Osteoblast (primary cell): ENCODE measurements around the gene GSAP. TPM values are rescaled to one million over a fixed set of nuclear protein-coding genes. Genes with fewer than 3 reads are reported as not detected.

Experiments
- DNase-seq: peaks from one replicate; pipeline ENCODE4 v3.0.0; 2011; ENCODE audit warnings: low spot score, mixed read lengths; ENCODE audit not compliant: insufficient read length; ENCODE audit errors: missing footprints
- H2AFZ ChIP-seq: 2 replicates; pipeline ENCODE4 v1.6.0; 2011; ENCODE audit warnings: mild to moderate bottlenecking, low read length
- H3K27ac ChIP-seq: 2 replicates; pipeline ENCODE4 v1.5.1; 2011; ENCODE audit warnings: mild to moderate bottlenecking, low read depth, low read length, moderate library complexity
- H3K27me3 ChIP-seq: 2 replicates; pipeline ENCODE4 v1.6.0; 2012; ENCODE audit warnings: mild to moderate bottlenecking, control low read depth, inconsistent platforms, low read length, moderate library complexity; ENCODE audit not compliant: insufficient read depth
- H3K36me3 ChIP-seq: 2 replicates; pipeline ENCODE4 v1.5.1; 2011; ENCODE audit warnings: mild to moderate bottlenecking, low read length, control low read depth, moderate library complexity; ENCODE audit not compliant: insufficient read depth
- H3K4me1 ChIP-seq: 2 replicates; pipeline ENCODE4 v1.5.1; 2011; ENCODE audit warnings: mild to moderate bottlenecking, low read length, control low read depth, moderate library complexity; ENCODE audit not compliant: insufficient read depth
- H3K4me2 ChIP-seq: 2 replicates; pipeline ENCODE4 v1.6.0; 2011; ENCODE audit warnings: mild to moderate bottlenecking, low read length; ENCODE audit not compliant: insufficient read depth
- H3K4me3 ChIP-seq: fragments of 200-600 bp; sonication (generic); 3 replicates; pipeline ENCODE4 v1.5.1; 2012; ENCODE audit warnings: mild to moderate bottlenecking, low read length, inconsistent platforms; ENCODE audit not compliant: insufficient read depth
- H3K79me2 ChIP-seq: 2 replicates; pipeline ENCODE4 v1.6.0; 2012; ENCODE audit warnings: mild to moderate bottlenecking, low read length, control low read depth, inconsistent platforms; ENCODE audit not compliant: insufficient read depth
- H3K9me3 ChIP-seq: 2 replicates; pipeline ENCODE4 v1.5.1; 2011; ENCODE audit warnings: low read depth, low read length, control low read depth
- H4K20me1 ChIP-seq: 2 replicates; pipeline ENCODE4 v1.6.0; 2012; ENCODE audit warnings: mild to moderate bottlenecking, low read length, control low read depth; ENCODE audit not compliant: insufficient read depth
- total RNA-seq: library from RNA; depleted of rRNA; stranded (reverse); fragments of >200 nt; gene quantifications from 2 replicates; pipeline ENCODE4 v1.2.3, GENCODE V29; 2012
- TF ChIP-seq, protein P1 (sequence below): IDR thresholded peaks from 2 replicates; pipeline ENCODE4 v1.5.1; 2011; ENCODE audit warnings: mild to moderate bottlenecking, low read depth, low read length, moderate library complexity; ENCODE audit errors: extremely low read depth

GSAP gene
- total RNA-seq, 1 donor = 13.0 TPM

DNA sequence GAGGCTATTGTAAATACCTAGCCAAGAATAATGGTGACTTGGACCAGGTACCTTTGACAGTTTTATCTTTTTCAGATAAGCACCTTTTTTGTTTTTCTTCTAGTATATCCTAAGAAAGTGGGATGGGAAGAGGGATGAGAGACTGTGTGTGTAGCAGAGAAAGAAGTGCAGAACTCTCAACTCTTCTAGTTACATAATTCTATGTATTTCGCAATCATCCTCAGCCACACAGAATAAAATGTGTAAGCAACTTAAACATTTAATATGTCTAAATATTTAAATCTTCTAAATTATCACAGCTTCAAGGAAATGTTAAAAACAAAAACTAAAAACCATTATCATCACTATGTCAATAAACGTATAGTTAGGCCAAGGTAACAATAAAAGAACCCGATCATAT lies 42.6 kb upstream of the GSAP start:
- H4K20me1 ChIP-seq = no peaks in the 10 kb centered on the region
- TF ChIP-seq, protein P1, sequence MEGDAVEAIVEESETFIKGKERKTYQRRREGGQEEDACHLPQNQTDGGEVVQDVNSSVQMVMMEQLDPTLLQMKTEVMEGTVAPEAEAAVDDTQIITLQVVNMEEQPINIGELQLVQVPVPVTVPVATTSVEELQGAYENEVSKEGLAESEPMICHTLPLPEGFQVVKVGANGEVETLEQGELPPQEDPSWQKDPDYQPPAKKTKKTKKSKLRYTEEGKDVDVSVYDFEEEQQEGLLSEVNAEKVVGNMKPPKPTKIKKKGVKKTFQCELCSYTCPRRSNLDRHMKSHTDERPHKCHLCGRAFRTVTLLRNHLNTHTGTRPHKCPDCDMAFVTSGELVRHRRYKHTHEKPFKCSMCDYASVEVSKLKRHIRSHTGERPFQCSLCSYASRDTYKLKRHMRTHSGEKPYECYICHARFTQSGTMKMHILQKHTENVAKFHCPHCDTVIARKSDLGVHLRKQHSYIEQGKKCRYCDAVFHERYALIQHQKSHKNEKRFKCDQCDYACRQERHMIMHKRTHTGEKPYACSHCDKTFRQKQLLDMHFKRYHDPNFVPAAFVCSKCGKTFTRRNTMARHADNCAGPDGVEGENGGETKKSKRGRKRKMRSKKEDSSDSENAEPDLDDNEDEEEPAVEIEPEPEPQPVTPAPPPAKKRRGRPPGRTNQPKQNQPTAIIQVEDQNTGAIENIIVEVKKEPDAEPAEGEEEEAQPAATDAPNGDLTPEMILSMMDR = no peak
- H3K27me3 ChIP-seq = no peaks in the 10 kb centered on the region
- no peak overlapping the region for H3K4me2 ChIP-seq
- no peak overlapping the region for H3K27ac ChIP-seq
- peaks cover 24% of the 10 kb centered on the region for H3K4me1 ChIP-seq
- H3K9me3 ChIP-seq = no peaks in the 10 kb centered on the region
- H3K4me3 ChIP-seq = no peak overlapping the region
- no peaks in the 10 kb centered on the region for H3K79me2 ChIP-seq
- no peak for DNase-seq
- no peaks in the 10 kb centered on the region for H3K36me3 ChIP-seq
- no peak overlapping the region for H2AFZ ChIP-seq

DNA sequence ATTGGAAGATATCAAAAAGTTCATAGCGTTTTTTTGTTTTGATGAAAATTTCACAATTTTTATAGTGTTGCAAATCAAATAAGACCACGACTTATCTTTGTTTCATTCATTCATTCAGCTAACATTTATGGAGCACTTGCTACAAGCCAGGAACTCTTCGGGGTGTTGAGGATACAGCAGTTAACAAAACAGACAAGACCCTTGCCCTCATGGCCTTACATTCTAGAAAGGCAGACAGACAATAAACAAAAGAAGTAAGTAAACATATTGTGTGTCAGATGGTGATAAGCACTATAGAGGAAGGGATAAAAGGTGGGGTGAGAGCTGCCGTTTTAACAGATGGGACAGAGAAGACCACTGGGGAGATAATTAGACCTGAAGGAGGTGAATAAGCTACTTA lies 41.6 kb upstream of the GSAP start:
- peaks cover 32% of the 10 kb centered on the region for H3K4me1 ChIP-seq
- H3K27me3 ChIP-seq = no peaks in the 10 kb centered on the region
- H3K27ac ChIP-seq = no peak overlapping the region
- no peaks in the 10 kb centered on the region for H3K36me3 ChIP-seq
- no peaks in the 10 kb centered on the region for H4K20me1 ChIP-seq
- TF ChIP-seq, protein P1 = no peak
- H3K79me2 ChIP-seq = no peaks in the 10 kb centered on the region
- H3K4me2 ChIP-seq = no peak overlapping the region
- DNase-seq = no peak
- H2AFZ ChIP-seq = no peak overlapping the region
- no peaks in the 10 kb centered on the region for H3K9me3 ChIP-seq
- no peak overlapping the region for H3K4me3 ChIP-seq

DNA sequence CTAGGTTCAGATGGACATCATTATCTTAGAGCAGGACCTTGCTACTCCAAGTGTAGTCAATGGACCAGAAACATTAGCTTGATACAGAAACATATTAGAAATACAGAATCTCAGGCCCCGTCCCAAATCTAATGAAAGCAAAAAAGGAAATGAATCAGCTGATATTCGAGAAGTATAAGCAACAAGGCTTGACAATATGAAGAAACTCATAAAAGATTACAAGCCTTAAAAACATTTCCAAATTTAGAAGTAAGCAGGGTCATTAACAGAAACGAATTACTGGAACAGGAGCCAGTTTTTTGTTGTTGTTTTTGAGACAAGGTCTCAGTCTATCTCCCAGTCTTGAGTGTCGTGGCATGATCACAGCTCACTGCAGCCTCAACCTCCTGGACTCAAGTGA lies 40.5 kb upstream of the GSAP start:
- no peak for DNase-seq
- no peaks in the 10 kb centered on the region for H3K9me3 ChIP-seq
- H3K36me3 ChIP-seq = no peaks in the 10 kb centered on the region
- TF ChIP-seq, protein P1 = no peak
- peaks cover 32% of the 10 kb centered on the region for H3K4me1 ChIP-seq
- peak overlapping the region; percentile 63 for H2AFZ ChIP-seq
- H3K79me2 ChIP-seq = no peaks in the 10 kb centered on the region
- no peaks in the 10 kb centered on the region for H3K27me3 ChIP-seq
- no peak overlapping the region for H3K4me3 ChIP-seq
- no peaks in the 10 kb centered on the region for H4K20me1 ChIP-seq
- H3K4me2 ChIP-seq = peak overlapping the region; percentile 15
- no peak overlapping the region for H3K27ac ChIP-seq

DNA sequence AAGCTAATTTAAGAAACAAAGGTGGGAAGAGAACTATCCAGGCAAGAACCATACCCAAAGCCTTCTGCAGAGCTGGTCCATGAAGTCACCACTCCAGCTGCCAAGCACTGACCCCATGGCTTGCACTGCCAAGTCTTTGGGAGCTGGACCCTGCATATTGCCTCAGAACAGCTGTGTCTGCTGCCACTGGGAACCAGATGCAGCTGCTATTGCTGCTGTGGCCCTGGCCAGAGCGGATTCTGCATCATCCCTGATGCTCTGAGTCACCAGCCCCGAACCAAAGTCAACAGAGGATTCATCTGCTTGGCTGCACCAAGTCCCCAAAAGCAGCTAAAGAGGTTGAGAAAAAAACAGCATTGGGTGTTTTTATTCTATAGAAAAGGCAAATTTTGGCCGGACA lies 39.2 kb upstream of the GSAP start:
- Histone ChIP-seq H3K4me3 (no peak overlapping the region), H3K9me3 (no peaks in the 10 kb centered on the region), H3K4me1 (peaks cover 36% of the 10 kb centered on the region), H3K79me2 (no peaks in the 10 kb centered on the region), H3K27ac (peak overlapping the region; percentile 7), H3K27me3 (no peaks in the 10 kb centered on the region), H2AFZ (no peak overlapping the region), H3K36me3 (no peaks in the 10 kb centered on the region), H4K20me1 (no peaks in the 10 kb centered on the region), H3K4me2 (no peak overlapping the region)
- TF ChIP-seq, protein P1 = no peak
- peak; percentile 88 for DNase-seq
